ENCODE measurements around the gene LEMD1. TPM values are rescaled to one million over a fixed set of nuclear protein-coding genes. Genes with fewer than 3 reads are reported as not detected.

The LEMD1 gene
- total RNA-seq, 4 donors from 2014 or later = not detected

GRCh38 chr1:205375835-205376545 is 45.9 kb downstream of the LEMD1 start:
- no peak for DNase-seq (ENCODE audit: low spot score in 2 of 2)
- H3K4me3 ChIP-seq = no peak overlapping the region
- TF ChIP-seq POLR2A (IDR thresholded peaks at IDR 0.05) (no peak), EP300 (IDR thresholded peaks at IDR 0.05) (no peak)
- TF ChIP-seq, protein P1, sequence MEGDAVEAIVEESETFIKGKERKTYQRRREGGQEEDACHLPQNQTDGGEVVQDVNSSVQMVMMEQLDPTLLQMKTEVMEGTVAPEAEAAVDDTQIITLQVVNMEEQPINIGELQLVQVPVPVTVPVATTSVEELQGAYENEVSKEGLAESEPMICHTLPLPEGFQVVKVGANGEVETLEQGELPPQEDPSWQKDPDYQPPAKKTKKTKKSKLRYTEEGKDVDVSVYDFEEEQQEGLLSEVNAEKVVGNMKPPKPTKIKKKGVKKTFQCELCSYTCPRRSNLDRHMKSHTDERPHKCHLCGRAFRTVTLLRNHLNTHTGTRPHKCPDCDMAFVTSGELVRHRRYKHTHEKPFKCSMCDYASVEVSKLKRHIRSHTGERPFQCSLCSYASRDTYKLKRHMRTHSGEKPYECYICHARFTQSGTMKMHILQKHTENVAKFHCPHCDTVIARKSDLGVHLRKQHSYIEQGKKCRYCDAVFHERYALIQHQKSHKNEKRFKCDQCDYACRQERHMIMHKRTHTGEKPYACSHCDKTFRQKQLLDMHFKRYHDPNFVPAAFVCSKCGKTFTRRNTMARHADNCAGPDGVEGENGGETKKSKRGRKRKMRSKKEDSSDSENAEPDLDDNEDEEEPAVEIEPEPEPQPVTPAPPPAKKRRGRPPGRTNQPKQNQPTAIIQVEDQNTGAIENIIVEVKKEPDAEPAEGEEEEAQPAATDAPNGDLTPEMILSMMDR (IDR thresholded peaks at IDR 0.05) = no peak
- no peaks in the 10 kb centered on the region for H3K36me3 ChIP-seq
- no peaks in the 10 kb centered on the region for H3K9me3 ChIP-seq
- H3K27me3 ChIP-seq = peaks cover 0 to 33% of the 10 kb centered on the region in 2 donors
- H3K4me1 ChIP-seq = peaks cover 0 to 11% (median 0%) of the 10 kb centered on the region in 4 donors
- H3K27ac ChIP-seq = no peak overlapping the region
- WGBS, 2 donors = 24 to 26% methylated on average over 6 of the region's 6 CpGs

DNA sequence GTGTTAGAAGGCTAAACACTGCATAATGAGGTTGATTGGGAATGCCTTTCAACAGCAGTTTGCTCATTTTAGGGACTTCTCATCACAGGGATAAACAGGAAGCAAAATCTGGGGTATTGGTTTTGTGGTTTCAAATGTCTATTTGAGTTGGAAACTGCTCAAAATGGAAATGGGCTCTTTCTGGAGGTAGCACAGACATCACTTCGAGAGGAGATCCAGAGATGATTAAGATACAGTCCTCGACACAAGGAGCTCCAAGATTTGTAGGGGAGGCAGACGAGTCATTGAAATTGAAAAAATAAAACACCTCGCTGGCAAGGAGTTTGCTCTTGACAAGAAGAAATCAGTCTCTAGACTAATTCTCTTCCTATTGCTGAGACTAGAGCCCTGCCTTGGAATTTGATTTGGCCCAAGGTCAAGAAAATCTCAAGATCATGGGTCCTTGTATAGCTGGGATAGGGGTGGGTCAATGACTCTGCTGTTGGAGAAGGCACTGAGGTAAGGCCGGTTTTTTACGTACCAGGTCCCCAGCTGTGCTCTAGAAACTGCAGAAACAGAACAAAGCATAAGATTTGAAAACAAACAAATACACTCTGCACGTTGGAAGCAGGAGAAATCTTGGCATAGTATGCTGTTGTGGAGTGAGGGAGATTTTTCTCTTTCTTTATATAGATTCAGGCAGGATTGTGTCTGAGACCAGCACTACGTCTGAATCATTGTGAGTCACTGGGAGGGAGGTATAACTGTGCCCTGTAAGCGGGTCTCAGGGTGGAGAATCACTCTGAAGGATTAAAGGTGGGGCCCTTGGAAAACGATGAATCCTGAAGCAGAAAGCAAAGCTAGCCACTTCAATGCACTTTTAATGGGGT is 47.4 kb downstream of the LEMD1 start:
- TF ChIP-seq EP300 (IDR thresholded peaks at IDR 0.05) (no peak), POLR2A (IDR thresholded peaks at IDR 0.05) (no peak)
- TF ChIP-seq, protein P1 (IDR thresholded peaks at IDR 0.05) = no peak
- Histone ChIP-seq H3K4me3 (no peak overlapping the region), H3K9me3 (no peaks in the 10 kb centered on the region), H3K27ac (no peak overlapping the region), H3K36me3 (no peaks in the 10 kb centered on the region), H3K4me1 (peaks cover 0 to 11% (median 0%) of the 10 kb centered on the region in 4 donors), H3K27me3 (peaks cover 0 to 33% of the 10 kb centered on the region in 2 donors)
- WGBS, 2 donors = 51 to 54% methylated on average over 10 of the region's 10 CpGs
- no peak for DNase-seq (ENCODE audit: low spot score in 2 of 2)

GRCh38 chr1:205373798-205374175 is 48.1 kb downstream of the LEMD1 start:
- H3K36me3 ChIP-seq = no peaks in the 10 kb centered on the region
- no peak for DNase-seq (ENCODE audit: low spot score in 2 of 2)
- H3K27me3 ChIP-seq = peaks cover 0 to 31% of the 10 kb centered on the region in 2 donors
- H3K27ac ChIP-seq = no peak overlapping the region
- no peaks in the 10 kb centered on the region for H3K9me3 ChIP-seq
- no peak overlapping the region for H3K4me3 ChIP-seq
- H3K4me1 ChIP-seq = peaks cover 0 to 11% (median 0%) of the 10 kb centered on the region in 4 donors
- TF ChIP-seq, protein P1 (IDR thresholded peaks at IDR 0.05) = no peak
- TF ChIP-seq EP300 (IDR thresholded peaks at IDR 0.05) = no peak
- TF ChIP-seq POLR2A (IDR thresholded peaks at IDR 0.05) = no peak
- 79 to 88% methylated on average over 2 of the region's 2 CpGs for WGBS, 2 donors

DNA sequence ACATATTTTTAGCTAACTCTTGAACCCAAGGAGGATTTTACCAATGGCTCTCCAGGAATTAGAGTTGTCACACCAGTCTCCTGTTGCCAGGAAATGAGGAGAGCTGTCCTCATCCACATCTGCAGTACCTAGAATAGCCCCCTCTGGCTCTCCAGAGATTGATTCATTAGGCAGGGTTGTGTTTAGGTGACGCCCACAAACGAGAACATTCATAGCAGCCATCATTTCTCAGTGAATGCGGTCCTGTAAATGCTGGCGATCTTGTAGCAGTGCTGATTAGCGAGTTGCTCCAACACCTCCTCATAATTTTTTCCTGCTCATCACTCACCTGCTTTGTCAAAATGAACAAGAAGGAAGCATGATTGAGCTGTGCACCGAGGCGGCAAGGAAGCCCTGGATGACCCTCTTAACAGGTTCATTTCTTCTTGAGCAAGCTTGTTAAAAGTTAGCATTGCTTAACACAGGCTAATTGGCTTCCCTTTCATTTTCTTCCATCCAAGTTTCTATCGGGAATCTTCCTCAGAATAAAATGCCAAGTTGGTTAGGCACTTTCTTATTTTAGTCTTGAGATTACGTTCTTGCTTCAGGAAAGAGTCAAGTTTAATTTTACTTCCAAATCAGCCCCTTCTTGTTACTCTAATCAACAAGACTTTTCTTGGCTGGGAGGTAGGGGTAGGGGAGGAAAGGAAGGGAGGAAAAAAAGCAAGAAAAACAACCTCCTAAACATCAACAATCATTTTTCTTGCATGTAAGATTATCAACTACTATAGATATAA is 48.6 kb downstream of the LEMD1 start:
- H3K36me3 ChIP-seq = no peaks in the 10 kb centered on the region
- WGBS, 2 donors = 58 to 64% methylated on average over 9 of the region's 9 CpGs
- no peak overlapping the region for H3K4me3 ChIP-seq
- peaks cover 0 to 25% of the 10 kb centered on the region in 2 donors for H3K27me3 ChIP-seq
- H3K27ac ChIP-seq = no peak overlapping the region
- DNase-seq (ENCODE audit: low spot score in 2 of 2) = no peak
- H3K4me1 ChIP-seq = peaks cover 0 to 11% (median 0%) of the 10 kb centered on the region in 4 donors
- TF ChIP-seq EP300 (IDR thresholded peaks at IDR 0.05) (no peak), POLR2A (IDR thresholded peaks at IDR 0.05) (no peak)
- TF ChIP-seq, protein P1 (IDR thresholded peaks at IDR 0.05) = no peak
- H3K9me3 ChIP-seq = no peaks in the 10 kb centered on the region
